NCI-H1436 (cell line): ENCODE data around the gene NEK9.

Experiments used
- DNase-seq: peaks from one replicate; lab custom pipeline; 2025; lab: John Stamatoyannopoulos, UW

Gene NEK9

GRCh38 chr14:75067212-75067611 lies 59.6 kb downstream of the NEK9 start:
- DNase-seq = no peak

- no peak for DNase-seq
Observed at GRCh38 chr14:75066691-75067090, 60.2 kb downstream of the NEK9 start.

GRCh38 chr14:75064205-75064567 lies 62.7 kb downstream of the NEK9 start:
- no peak for DNase-seq

- peak; percentile 86 for DNase-seq
Observed at GRCh38 chr14:75063491-75064204, 63.2 kb downstream of the NEK9 start, which contains the start of gene ACYP1. TSS of gene ACYP1 (minus strand) at chr14:75064024. CDS start at chr14:75063553, 471 bp downstream.

GRCh38 chr14:75063013-75063412 lies 63.8 kb downstream of the NEK9 start:
- DNase-seq = no peak

GRCh38 chr14:75060420-75060819 lies 66.4 kb downstream of the NEK9 start:
- no peak for DNase-seq

- DNase-seq = no peak
Observed at GRCh38 chr14:75059642-75060041, 67.2 kb downstream of the NEK9 start.

- no peak for DNase-seq
Observed at GRCh38 chr14:75054421-75054820, 72.4 kb downstream of the NEK9 start.

- no peak for DNase-seq
Observed at GRCh38 chr14:75053396-75054291, 73.2 kb downstream of the NEK9 start.

GRCh38 chr14:75051556-75051899 lies 75.3 kb downstream of the NEK9 start:
- DNase-seq = no peak

- DNase-seq = peak; percentile 81
Observed at GRCh38 chr14:75050852-75051555, 75.8 kb downstream of the NEK9 start, which contains the start of gene MLH3. TSS of gene MLH3 (minus strand) at chr14:75051467. CDS start at chr14:75049655, 1,812 bp downstream.

- DNase-seq = no peak
Observed at GRCh38 chr14:75049731-75050201, 77.1 kb downstream of the NEK9 start.

- DNase-seq = no peak
Observed at GRCh38 chr14:75049136-75049535, 77.7 kb downstream of the NEK9 start.

- DNase-seq = no peak
Observed at GRCh38 chr14:75048101-75048500, 78.7 kb downstream of the NEK9 start.

- DNase-seq = no peak
Observed at GRCh38 chr14:75047506-75047905, 79.3 kb downstream of the NEK9 start.

GRCh38 chr14:75046899-75047298 lies 79.9 kb downstream of the NEK9 start:
- DNase-seq = no peak

- no peak for DNase-seq
Observed at GRCh38 chr14:75046275-75046674, 80.6 kb downstream of the NEK9 start.

- DNase-seq = no peak
Observed at GRCh38 chr14:75044752-75045151, 82.1 kb downstream of the NEK9 start.

- no peak for DNase-seq
Observed at GRCh38 chr14:75044322-75044721, 82.5 kb downstream of the NEK9 start.

GRCh38 chr14:75042035-75042434 lies 84.8 kb downstream of the NEK9 start:
- no peak for DNase-seq

- DNase-seq = no peak
Observed at GRCh38 chr14:75041613-75042012, 85.2 kb downstream of the NEK9 start.

- DNase-seq = no peak
Observed at GRCh38 chr14:75040959-75041358, 85.9 kb downstream of the NEK9 start.
